Endothelial cell (in vitro differentiated cells): ENCODE results near the gene TMEM202. TPM values are rescaled to one million over a fixed set of nuclear protein-coding genes. Genes with fewer than 3 reads are reported as not detected.
"Not testable (repeated sequence)": the region's sequence is repeated elsewhere in the genome, so short reads cannot be mapped to it uniquely, and the experiment has no call there.

Experiments used
- DNase-seq: peaks from one replicate; pipeline ENCODE4 v3.0.0; 2021; ENCODE audit warnings: low spot score
- H3K27ac Mint-ChIP-seq: one replicate; pipeline ENCODE4 v1.8.0; 2021; ENCODE audit warnings: mixed read lengths, inconsistent platforms; ENCODE audit not compliant: unreplicated experiment
- H3K27me3 Mint-ChIP-seq: one replicate; pipeline ENCODE4 v1.8.0; 2021; ENCODE audit warnings: mild to moderate bottlenecking, moderate library complexity, mixed read lengths, inconsistent platforms; ENCODE audit not compliant: unreplicated experiment
- H3K36me3 Mint-ChIP-seq: one replicate; pipeline ENCODE4 v1.8.0; 2021; ENCODE audit warnings: mild to moderate bottlenecking, low read depth, mixed read lengths, inconsistent platforms; ENCODE audit not compliant: unreplicated experiment
- H3K4me1 Mint-ChIP-seq: one replicate; pipeline ENCODE4 v1.8.0; 2021; ENCODE audit warnings: mild to moderate bottlenecking, mixed read lengths, inconsistent platforms; ENCODE audit not compliant: unreplicated experiment
- H3K4me3 Mint-ChIP-seq: one replicate; pipeline ENCODE4 v1.8.0; 2021; ENCODE audit warnings: mild to moderate bottlenecking, mixed read lengths, inconsistent platforms; ENCODE audit not compliant: unreplicated experiment
- H3K9me3 Mint-ChIP-seq: one replicate; pipeline ENCODE4 v1.8.0; 2021; ENCODE audit warnings: mixed read lengths, inconsistent platforms; ENCODE audit not compliant: unreplicated experiment
- CTCF ChIP-seq: fragments of 200-600 bp; sonication (generic); IDR thresholded peaks from one replicate; pipeline ENCODE4 v1.5.0; 2021; ENCODE audit warnings: antibody characterized with exemption; ENCODE audit not compliant: unreplicated experiment
- total RNA-seq: library from RNA; stranded (reverse); fragmentation: NEBNext Ultra II Directional; extraction: Animal tissue kit (Norgen Biotek cat#: 25700); gene quantifications from one replicate; pipeline ENCODE4 v1.2.1, GENCODE V29; 2021; ENCODE audit not compliant: unreplicated experiment

TMEM202 gene
- total RNA-seq, 1 donor from 2014 or later: not detected

DNA sequence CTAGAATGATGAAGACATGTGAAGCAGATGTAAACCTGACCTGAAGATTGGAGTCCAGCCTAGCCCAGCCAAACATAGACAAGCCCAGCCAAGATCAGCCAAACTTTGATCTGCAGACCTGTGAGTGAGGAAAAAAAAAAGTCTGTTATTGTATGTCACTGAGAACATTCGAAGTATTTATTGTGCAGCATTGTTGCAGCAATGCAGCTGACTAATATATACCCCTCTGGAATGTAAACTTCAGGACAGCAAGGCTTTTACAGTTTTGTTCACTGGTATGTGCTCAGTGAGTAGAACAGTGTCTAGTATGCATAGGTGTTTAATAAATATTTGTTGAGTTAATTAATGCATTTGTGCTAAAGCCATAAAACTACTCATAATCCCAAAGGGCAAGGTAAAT lies 23.4 kb downstream of the TMEM202 start:
- no peak for DNase-seq
- TF ChIP-seq CTCF: no peak
- peaks cover 1% of the 10 kb centered on the region for H3K27me3 Mint-ChIP-seq
- no peak overlapping the region for H3K27ac Mint-ChIP-seq
- H3K36me3 Mint-ChIP-seq: no peaks in the 10 kb centered on the region
- H3K4me1 Mint-ChIP-seq: no peaks in the 10 kb centered on the region
- no peaks in the 10 kb centered on the region for H3K9me3 Mint-ChIP-seq
- H3K4me3 Mint-ChIP-seq: no peak overlapping the region

DNA sequence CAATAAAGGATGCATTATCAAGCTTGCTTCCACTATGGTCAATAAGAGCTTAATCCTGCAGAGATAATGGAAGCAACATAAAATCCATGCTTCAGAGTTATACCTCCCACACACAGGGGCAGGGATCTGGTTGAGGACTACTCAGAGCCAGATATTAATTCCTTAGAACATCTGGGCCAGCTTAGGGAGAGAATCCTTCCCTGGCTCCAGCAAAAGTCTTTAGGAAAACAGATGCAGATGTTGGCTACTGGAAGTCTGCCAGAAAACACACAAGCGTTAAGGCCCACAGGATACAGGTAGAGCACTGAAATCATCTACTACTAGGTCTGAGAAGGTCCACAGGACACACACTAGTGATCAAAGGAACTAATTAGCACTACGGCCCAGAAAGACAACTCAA lies 25.2 kb downstream of the TMEM202 start:
- no peak for TF ChIP-seq CTCF
- no peaks in the 10 kb centered on the region for H3K4me1 Mint-ChIP-seq
- H3K4me3 Mint-ChIP-seq: no peak overlapping the region
- peaks cover 1% of the 10 kb centered on the region for H3K27me3 Mint-ChIP-seq
- no peak overlapping the region for H3K27ac Mint-ChIP-seq
- H3K9me3 Mint-ChIP-seq: no peaks in the 10 kb centered on the region
- DNase-seq: no peak
- H3K36me3 Mint-ChIP-seq: no peaks in the 10 kb centered on the region

GRCh38 chr15:72426753-72427152 lies 28.6 kb downstream of the TMEM202 start:
- no peaks in the 10 kb centered on the region for H3K4me1 Mint-ChIP-seq
- H3K4me3 Mint-ChIP-seq: no peak overlapping the region
- H3K36me3 Mint-ChIP-seq: no peaks in the 10 kb centered on the region
- H3K9me3 Mint-ChIP-seq: no peaks in the 10 kb centered on the region
- no peak for DNase-seq
- H3K27ac Mint-ChIP-seq: no peak overlapping the region
- no peak for TF ChIP-seq CTCF
- H3K27me3 Mint-ChIP-seq: peaks cover 1% of the 10 kb centered on the region

DNA sequence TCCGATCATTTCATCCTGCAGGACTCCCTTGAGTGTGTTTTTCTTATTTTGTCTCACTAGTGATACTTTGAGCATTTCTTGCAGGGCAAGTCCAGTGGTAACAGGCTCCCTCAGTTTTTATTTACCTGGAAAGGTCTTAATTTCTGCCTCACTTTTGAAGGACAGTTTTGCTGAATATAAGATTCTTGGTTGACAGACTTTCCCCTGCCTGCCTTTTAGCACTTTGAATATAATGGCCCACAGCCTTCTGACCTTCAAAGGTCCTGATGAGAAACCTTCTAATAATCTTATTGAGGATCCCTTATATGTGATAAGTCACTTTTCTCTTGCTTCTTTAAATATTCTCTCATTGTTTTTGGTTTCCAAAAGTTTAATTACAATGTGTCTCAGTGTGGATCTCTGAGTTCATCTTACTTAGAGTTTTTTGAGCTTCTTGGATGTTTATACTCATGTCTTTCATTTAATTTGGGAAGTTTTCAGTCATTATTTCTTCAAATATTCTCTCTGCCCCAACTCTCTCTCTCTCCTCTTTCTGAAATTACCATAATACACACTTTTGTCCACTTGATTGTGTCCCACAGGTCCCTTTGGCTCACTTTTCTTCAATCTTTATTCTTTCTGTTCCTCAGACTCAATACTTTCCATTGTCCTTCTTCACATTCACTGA lies 39.7 kb downstream of the TMEM202 start:
- Mint-ChIP-seq H3K4me3 (no peak overlapping the region), H3K27me3 (peaks cover 2% of the 10 kb centered on the region), H3K9me3 (no peaks in the 10 kb centered on the region), H3K27ac (no peak overlapping the region), H3K4me1 (no peaks in the 10 kb centered on the region), H3K36me3 (peaks cover 4% of the 10 kb centered on the region)
- TF ChIP-seq CTCF: no peak
- DNase-seq: no peak

DNA sequence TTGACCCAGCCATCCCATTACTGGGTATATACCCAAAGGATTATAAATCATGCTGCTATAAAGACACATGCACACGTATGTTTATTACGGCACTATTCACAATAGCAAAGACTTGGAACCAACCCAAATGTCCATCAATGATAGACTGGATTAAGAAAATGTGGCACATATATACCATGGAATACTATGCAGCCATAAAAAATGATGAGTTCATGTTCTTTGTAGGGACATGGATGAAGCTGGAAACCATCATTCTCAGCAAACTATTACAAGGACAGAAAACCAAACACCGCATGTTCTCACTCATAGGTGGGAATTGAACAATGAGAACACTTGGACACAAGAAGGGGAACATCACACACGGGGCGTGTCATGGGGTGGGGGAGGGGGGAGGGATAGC lies 44.7 kb downstream of the TMEM202 start:
- H3K4me3 Mint-ChIP-seq, DNase-seq, H3K27ac Mint-ChIP-seq, H3K4me1 Mint-ChIP-seq, H3K27me3 Mint-ChIP-seq, H3K9me3 Mint-ChIP-seq, H3K36me3 Mint-ChIP-seq: not testable (repeated sequence)
